Activated naive CD4-positive, alpha-beta T cell treated with anti-CD3 and anti-CD28 coated beads, Interleukin-2, amount 50 U/mL, for 24 hours (primary cell): Measurements from ENCODE around the gene CCDC175.

Experiments
- H3K27ac Mint-ChIP-seq: one replicate; pipeline ENCODE4 v1.8.0; 2021; ENCODE audit warnings: mild to moderate bottlenecking, mixed read lengths
- H3K27me3 Mint-ChIP-seq: one replicate; pipeline ENCODE4 v1.8.0; 2021; ENCODE audit warnings: mixed read lengths
- H3K36me3 Mint-ChIP-seq: one replicate; pipeline ENCODE4 v1.8.0; 2021; ENCODE audit warnings: mixed read lengths
- H3K4me1 Mint-ChIP-seq: one replicate; pipeline ENCODE4 v1.8.0; 2021; ENCODE audit warnings: mixed read lengths
- H3K4me3 Mint-ChIP-seq: one replicate; pipeline ENCODE4 v1.8.0; 2021; ENCODE audit warnings: mild to moderate bottlenecking, mixed read lengths
- H3K9me3 Mint-ChIP-seq: one replicate; pipeline ENCODE4 v1.8.0; 2021; ENCODE audit warnings: mixed read lengths

Gene CCDC175

GRCh38 chr14:59510001-59510400 lies 66.6 kb downstream of the CCDC175 start:
- no peak overlapping the region for H3K27ac Mint-ChIP-seq
- H3K4me1 Mint-ChIP-seq = no peaks in the 10 kb centered on the region
- H3K36me3 Mint-ChIP-seq = no peaks in the 10 kb centered on the region
- H3K4me3 Mint-ChIP-seq = no peak overlapping the region
- no peaks in the 10 kb centered on the region for H3K9me3 Mint-ChIP-seq
- H3K27me3 Mint-ChIP-seq = peaks cover 3% of the 10 kb centered on the region

GRCh38 chr14:59509101-59509500 lies 67.5 kb downstream of the CCDC175 start:
- H3K9me3 Mint-ChIP-seq = no peaks in the 10 kb centered on the region
- peaks cover 1% of the 10 kb centered on the region for H3K36me3 Mint-ChIP-seq
- peaks cover 3% of the 10 kb centered on the region for H3K27me3 Mint-ChIP-seq
- H3K4me1 Mint-ChIP-seq = peaks cover 9% of the 10 kb centered on the region
- H3K27ac Mint-ChIP-seq = no peak overlapping the region
- no peak overlapping the region for H3K4me3 Mint-ChIP-seq

GRCh38 chr14:59507752-59508103 lies 68.9 kb downstream of the CCDC175 start:
- H3K9me3 Mint-ChIP-seq = no peaks in the 10 kb centered on the region
- no peaks in the 10 kb centered on the region for H3K27me3 Mint-ChIP-seq
- peaks cover 3% of the 10 kb centered on the region for H3K36me3 Mint-ChIP-seq
- H3K27ac Mint-ChIP-seq = no peak overlapping the region
- H3K4me3 Mint-ChIP-seq = no peak overlapping the region
- H3K4me1 Mint-ChIP-seq = peaks cover 13% of the 10 kb centered on the region

- no peaks in the 10 kb centered on the region for H3K27me3 Mint-ChIP-seq
- H3K4me1 Mint-ChIP-seq = peaks cover 13% of the 10 kb centered on the region
- H3K9me3 Mint-ChIP-seq = no peaks in the 10 kb centered on the region
- peaks cover 4% of the 10 kb centered on the region for H3K36me3 Mint-ChIP-seq
- no peak overlapping the region for H3K4me3 Mint-ChIP-seq
- H3K27ac Mint-ChIP-seq = no peak overlapping the region
Measured at GRCh38 chr14:59507063-59507751, 69.4 kb downstream of the CCDC175 start.

- Mint-ChIP-seq H3K4me1 (peaks cover 21% of the 10 kb centered on the region), H3K36me3 (peaks cover 7% of the 10 kb centered on the region), H3K9me3 (no peaks in the 10 kb centered on the region), H3K27me3 (no peaks in the 10 kb centered on the region), H3K27ac (no peak overlapping the region), H3K4me3 (no peak overlapping the region)
Measured at GRCh38 chr14:59503256-59503655, 73.4 kb downstream of the CCDC175 start.

GRCh38 chr14:59500732-59501131 lies 75.9 kb downstream of the CCDC175 start:
- Mint-ChIP-seq H3K27ac (no peak overlapping the region), H3K9me3 (no peaks in the 10 kb centered on the region), H3K27me3 (no peaks in the 10 kb centered on the region), H3K36me3 (peaks cover 7% of the 10 kb centered on the region), H3K4me1 (peaks cover 25% of the 10 kb centered on the region), H3K4me3 (no peak overlapping the region)

- Mint-ChIP-seq H3K36me3 (peaks cover 31% of the 10 kb centered on the region), H3K4me1 (peaks cover 49% of the 10 kb centered on the region), H3K27me3 (no peaks in the 10 kb centered on the region), H3K9me3 (no peaks in the 10 kb centered on the region), H3K27ac (no peak overlapping the region), H3K4me3 (no peak overlapping the region)
Measured at GRCh38 chr14:59492384-59492783, 84.2 kb downstream of the CCDC175 start.

GRCh38 chr14:59490756-59491155 lies 85.9 kb downstream of the CCDC175 start:
- H3K4me3 Mint-ChIP-seq = no peak overlapping the region
- H3K27ac Mint-ChIP-seq = peak overlapping the region; percentile 69
- no peaks in the 10 kb centered on the region for H3K27me3 Mint-ChIP-seq
- H3K9me3 Mint-ChIP-seq = no peaks in the 10 kb centered on the region
- peaks cover 57% of the 10 kb centered on the region for H3K4me1 Mint-ChIP-seq
- H3K36me3 Mint-ChIP-seq = peaks cover 31% of the 10 kb centered on the region

GRCh38 chr14:59484639-59485175 lies 91.9 kb downstream of the CCDC175 start:
- Mint-ChIP-seq H3K4me1 (peaks cover 80% of the 10 kb centered on the region), H3K27ac (peak overlapping the region; percentile 94), H3K4me3 (peak overlapping the region; percentile 94), H3K27me3 (no peaks in the 10 kb centered on the region), H3K36me3 (peaks cover 13% of the 10 kb centered on the region), H3K9me3 (no peaks in the 10 kb centered on the region)

GRCh38 chr14:59483819-59484638 lies 92.6 kb downstream of the CCDC175 start, which contains the start of the genes JKAMP and L3HYPDH:
Gene JKAMP, plus strand, starts transcription at chr14:59484517. Its CDS starts 73 bp downstream, at chr14:59484590.
Gene L3HYPDH, minus strand, starts transcription at chr14:59484408. Its CDS starts 92 bp downstream, at chr14:59484316.
- H3K27ac Mint-ChIP-seq = peak within 1 kb of the TSS; percentile 94
- H3K36me3 Mint-ChIP-seq = peaks cover 8% of the 10 kb centered on the region
- H3K27me3 Mint-ChIP-seq = no peaks in the 10 kb centered on the region
- peak within 1 kb of the TSS; percentile 94 for H3K4me3 Mint-ChIP-seq
- peaks cover 74% of the 10 kb centered on the region for H3K4me1 Mint-ChIP-seq
- no peaks in the 10 kb centered on the region for H3K9me3 Mint-ChIP-seq

- Mint-ChIP-seq H3K9me3 (no peaks in the 10 kb centered on the region), H3K27me3 (no peaks in the 10 kb centered on the region), H3K4me1 (peaks cover 67% of the 10 kb centered on the region), H3K36me3 (peaks cover 6% of the 10 kb centered on the region), H3K27ac (peak overlapping the region; percentile 84), H3K4me3 (peak overlapping the region; percentile 94)
Measured at GRCh38 chr14:59483363-59483762, 93.2 kb downstream of the CCDC175 start.

- Mint-ChIP-seq H3K27ac (peak overlapping the region; percentile 8), H3K27me3 (no peaks in the 10 kb centered on the region), H3K9me3 (no peaks in the 10 kb centered on the region)
Measured at GRCh38 chr14:59482541-59483331, 93.9 kb downstream of the CCDC175 start.

GRCh38 chr14:59481871-59482540 lies 94.6 kb downstream of the CCDC175 start:
- Mint-ChIP-seq H3K36me3 (peaks cover 2% of the 10 kb centered on the region), H3K9me3 (no peaks in the 10 kb centered on the region), H3K27me3 (no peaks in the 10 kb centered on the region), H3K27ac (no peak overlapping the region), H3K4me1 (peaks cover 60% of the 10 kb centered on the region), H3K4me3 (peak overlapping the region; percentile 94)

More at GRCh38 chr14:59482541-59483331, 93.9 kb downstream of the CCDC175 start:
- Mint-ChIP-seq H3K4me1 (peaks cover 61% of the 10 kb centered on the region), H3K36me3 (peaks cover 2% of the 10 kb centered on the region), H3K4me3 (peak overlapping the region; percentile 94)

- H3K27me3 Mint-ChIP-seq = no peaks in the 10 kb centered on the region
- no peaks in the 10 kb centered on the region for H3K9me3 Mint-ChIP-seq
- peak overlapping the region; percentile 94 for H3K4me3 Mint-ChIP-seq
- no peak overlapping the region for H3K27ac Mint-ChIP-seq
- peaks cover 2% of the 10 kb centered on the region for H3K36me3 Mint-ChIP-seq
- peaks cover 62% of the 10 kb centered on the region for H3K4me1 Mint-ChIP-seq
Measured at GRCh38 chr14:59481407-59481806, 95.2 kb downstream of the CCDC175 start.

- no peaks in the 10 kb centered on the region for H3K27me3 Mint-ChIP-seq
- H3K27ac Mint-ChIP-seq = no peak overlapping the region
- H3K4me3 Mint-ChIP-seq = peak overlapping the region; percentile 28
- H3K36me3 Mint-ChIP-seq = peaks cover 2% of the 10 kb centered on the region
- no peaks in the 10 kb centered on the region for H3K9me3 Mint-ChIP-seq
- H3K4me1 Mint-ChIP-seq = peaks cover 54% of the 10 kb centered on the region
Measured at GRCh38 chr14:59480166-59480565, 96.4 kb downstream of the CCDC175 start.
